Progenitor cell of endocrine pancreas (in vitro differentiated cells): ENCODE measurements around the gene DRAM1. TPM values are rescaled to one million over a fixed set of nuclear protein-coding genes. Genes with fewer than 3 reads are reported as not detected.
"Not testable (repeated sequence)": the region's sequence is repeated elsewhere in the genome, so short reads cannot be mapped to it uniquely, and the experiment has no call there.

Experiments used
- DNase-seq: peaks from one replicate; pipeline ENCODE4 v3.0.0; 2021; ENCODE audit warnings: low spot score; ENCODE audit not compliant: unreplicated experiment
- H3K27ac Mint-ChIP-seq: 2 replicates; pipeline ENCODE4 v1.8.0; 2021; ENCODE audit warnings: mild to moderate bottlenecking, moderate library complexity, mixed read lengths
- H3K27me3 Mint-ChIP-seq: 2 replicates; pipeline ENCODE4 v1.8.0; 2021; ENCODE audit warnings: mixed read lengths
- H3K36me3 Mint-ChIP-seq: 2 replicates; pipeline ENCODE4 v1.8.0; 2022; ENCODE audit warnings: mixed read lengths; ENCODE audit not compliant: insufficient read depth
- H3K4me1 Mint-ChIP-seq: 2 replicates; pipeline ENCODE4 v1.8.0; 2021; ENCODE audit warnings: low read depth, mixed read lengths
- H3K4me3 Mint-ChIP-seq: 2 replicates; pipeline ENCODE4 v1.8.0; 2021; ENCODE audit warnings: low read depth, mild to moderate bottlenecking, moderate library complexity, mixed read lengths
- H3K9me3 Mint-ChIP-seq: 2 replicates; pipeline ENCODE4 v1.8.0; 2021; ENCODE audit warnings: low read depth, mixed read lengths
- total RNA-seq: library from RNA; stranded (reverse); gene quantifications from 2 replicates; pipeline ENCODE4 v1.2.1, GENCODE V29; 2021
- TF ChIP-seq, protein P1 (sequence below): fragments of 200-600 bp; sonication (generic); IDR thresholded peaks from one replicate; pipeline ENCODE4 v1.5.0; 2021; ENCODE audit warnings: antibody characterized with exemption, mild to moderate bottlenecking; ENCODE audit not compliant: unreplicated experiment

The DRAM1 gene
- total RNA-seq, 1 donor from 2014 or later = 3.8 TPM

DNA sequence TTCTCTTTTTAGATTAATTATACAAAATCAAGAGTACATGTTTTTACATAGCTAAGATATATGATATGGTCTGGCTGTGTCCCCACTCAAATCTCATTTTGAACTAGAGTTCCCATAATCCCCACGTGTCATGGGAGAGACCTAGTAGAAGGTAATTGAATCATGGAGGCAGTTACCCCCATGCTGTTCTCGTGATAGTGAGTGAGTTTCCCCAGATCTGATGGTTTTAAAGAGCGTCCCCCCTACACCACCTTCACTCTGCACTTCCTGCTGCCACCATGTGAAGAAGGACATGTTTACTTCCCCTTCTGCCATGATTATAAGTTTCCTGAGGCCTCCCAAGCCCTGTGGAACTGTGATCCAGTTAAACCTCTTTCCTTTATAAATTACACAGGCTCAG lies 21.4 kb upstream of the DRAM1 start:
- Mint-ChIP-seq H3K36me3 (no peaks in the 10 kb centered on the region), H3K4me1 (peaks cover 8% of the 10 kb centered on the region), H3K27me3 (no peaks in the 10 kb centered on the region), H3K27ac (no peak overlapping the region), H3K9me3 (no peaks in the 10 kb centered on the region), H3K4me3 (no peak overlapping the region)
- DNase-seq = no peak
- TF ChIP-seq, protein P1, sequence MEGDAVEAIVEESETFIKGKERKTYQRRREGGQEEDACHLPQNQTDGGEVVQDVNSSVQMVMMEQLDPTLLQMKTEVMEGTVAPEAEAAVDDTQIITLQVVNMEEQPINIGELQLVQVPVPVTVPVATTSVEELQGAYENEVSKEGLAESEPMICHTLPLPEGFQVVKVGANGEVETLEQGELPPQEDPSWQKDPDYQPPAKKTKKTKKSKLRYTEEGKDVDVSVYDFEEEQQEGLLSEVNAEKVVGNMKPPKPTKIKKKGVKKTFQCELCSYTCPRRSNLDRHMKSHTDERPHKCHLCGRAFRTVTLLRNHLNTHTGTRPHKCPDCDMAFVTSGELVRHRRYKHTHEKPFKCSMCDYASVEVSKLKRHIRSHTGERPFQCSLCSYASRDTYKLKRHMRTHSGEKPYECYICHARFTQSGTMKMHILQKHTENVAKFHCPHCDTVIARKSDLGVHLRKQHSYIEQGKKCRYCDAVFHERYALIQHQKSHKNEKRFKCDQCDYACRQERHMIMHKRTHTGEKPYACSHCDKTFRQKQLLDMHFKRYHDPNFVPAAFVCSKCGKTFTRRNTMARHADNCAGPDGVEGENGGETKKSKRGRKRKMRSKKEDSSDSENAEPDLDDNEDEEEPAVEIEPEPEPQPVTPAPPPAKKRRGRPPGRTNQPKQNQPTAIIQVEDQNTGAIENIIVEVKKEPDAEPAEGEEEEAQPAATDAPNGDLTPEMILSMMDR = no peak

DNA sequence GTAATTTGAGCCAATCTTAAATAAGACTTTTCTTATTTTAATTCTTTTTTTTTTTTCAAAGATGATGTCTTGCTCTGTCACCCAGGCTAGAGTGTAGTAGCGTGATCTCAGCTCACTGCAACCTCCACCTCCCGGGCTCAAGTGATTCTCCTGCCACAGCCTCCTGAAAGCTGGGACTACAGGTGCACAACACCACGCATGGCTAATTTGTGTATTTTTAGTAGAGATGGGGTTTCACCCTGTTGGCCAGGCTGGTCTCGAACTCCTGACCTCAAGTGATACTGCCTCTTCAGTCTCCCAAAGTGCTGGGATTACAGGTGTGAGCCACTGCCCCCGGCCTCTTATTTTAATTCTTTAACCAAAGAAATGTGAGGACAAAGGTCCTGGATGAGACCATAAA lies 20.8 kb upstream of the DRAM1 start:
- not testable (repeated sequence) for H3K36me3 Mint-ChIP-seq, DNase-seq, H3K4me3 Mint-ChIP-seq, H3K27ac Mint-ChIP-seq, H3K9me3 Mint-ChIP-seq, H3K4me1 Mint-ChIP-seq, H3K27me3 Mint-ChIP-seq

DNA sequence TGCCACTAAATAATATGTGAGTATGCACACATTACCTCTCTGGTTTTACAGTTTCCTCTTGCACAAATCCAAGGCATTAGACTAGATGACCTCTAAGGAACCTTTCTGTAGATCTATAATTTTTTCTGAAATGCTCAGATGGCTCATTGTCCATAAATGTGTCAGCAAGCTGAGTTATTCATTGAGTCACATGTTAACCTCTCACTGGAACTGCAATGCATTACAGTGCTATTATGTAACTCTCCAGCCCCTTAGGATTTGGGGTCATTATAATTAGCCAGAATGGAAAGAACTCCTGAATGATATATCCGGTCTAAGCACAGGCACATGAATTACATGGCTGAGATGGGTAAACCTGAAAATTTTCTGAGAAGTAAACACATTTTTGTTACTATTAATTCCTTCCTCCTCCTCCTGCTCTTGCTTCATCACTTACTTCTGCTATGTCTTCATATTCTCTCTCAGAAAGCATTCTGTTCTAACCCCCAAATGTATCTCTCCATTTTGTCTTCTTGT lies 20.3 kb upstream of the DRAM1 start:
- H3K27me3 Mint-ChIP-seq = no peaks in the 10 kb centered on the region
- no peak overlapping the region for H3K4me3 Mint-ChIP-seq
- TF ChIP-seq, protein P1 = no peak
- no peak for DNase-seq
- no peak overlapping the region for H3K27ac Mint-ChIP-seq
- peaks cover 8% of the 10 kb centered on the region for H3K4me1 Mint-ChIP-seq
- H3K36me3 Mint-ChIP-seq = no peaks in the 10 kb centered on the region
- no peaks in the 10 kb centered on the region for H3K9me3 Mint-ChIP-seq

DNA sequence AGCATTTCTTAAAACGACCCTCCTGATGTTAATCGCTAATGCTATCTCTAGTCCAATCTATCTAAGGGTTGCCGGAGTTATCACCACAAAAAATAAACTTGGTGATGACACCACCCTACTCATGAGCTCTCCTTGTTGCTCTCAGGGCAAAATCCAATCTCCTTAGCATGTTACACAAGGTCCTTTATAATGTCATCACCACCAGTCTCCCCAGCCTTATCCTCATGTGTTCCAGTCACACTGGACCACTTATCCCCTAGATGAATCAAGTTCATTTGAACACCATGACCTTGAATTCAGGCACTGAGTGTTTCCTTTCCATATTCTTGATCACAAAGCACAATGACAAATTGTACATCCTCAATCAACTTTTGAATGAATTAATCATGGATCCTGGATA lies 19.0 kb upstream of the DRAM1 start:
- Mint-ChIP-seq H3K27ac (no peak overlapping the region), H3K27me3 (no peaks in the 10 kb centered on the region), H3K4me1 (peaks cover 8% of the 10 kb centered on the region), H3K9me3 (no peaks in the 10 kb centered on the region), H3K4me3 (no peak overlapping the region), H3K36me3 (no peaks in the 10 kb centered on the region)
- DNase-seq = no peak
- TF ChIP-seq, protein P1 = no peak

DNA sequence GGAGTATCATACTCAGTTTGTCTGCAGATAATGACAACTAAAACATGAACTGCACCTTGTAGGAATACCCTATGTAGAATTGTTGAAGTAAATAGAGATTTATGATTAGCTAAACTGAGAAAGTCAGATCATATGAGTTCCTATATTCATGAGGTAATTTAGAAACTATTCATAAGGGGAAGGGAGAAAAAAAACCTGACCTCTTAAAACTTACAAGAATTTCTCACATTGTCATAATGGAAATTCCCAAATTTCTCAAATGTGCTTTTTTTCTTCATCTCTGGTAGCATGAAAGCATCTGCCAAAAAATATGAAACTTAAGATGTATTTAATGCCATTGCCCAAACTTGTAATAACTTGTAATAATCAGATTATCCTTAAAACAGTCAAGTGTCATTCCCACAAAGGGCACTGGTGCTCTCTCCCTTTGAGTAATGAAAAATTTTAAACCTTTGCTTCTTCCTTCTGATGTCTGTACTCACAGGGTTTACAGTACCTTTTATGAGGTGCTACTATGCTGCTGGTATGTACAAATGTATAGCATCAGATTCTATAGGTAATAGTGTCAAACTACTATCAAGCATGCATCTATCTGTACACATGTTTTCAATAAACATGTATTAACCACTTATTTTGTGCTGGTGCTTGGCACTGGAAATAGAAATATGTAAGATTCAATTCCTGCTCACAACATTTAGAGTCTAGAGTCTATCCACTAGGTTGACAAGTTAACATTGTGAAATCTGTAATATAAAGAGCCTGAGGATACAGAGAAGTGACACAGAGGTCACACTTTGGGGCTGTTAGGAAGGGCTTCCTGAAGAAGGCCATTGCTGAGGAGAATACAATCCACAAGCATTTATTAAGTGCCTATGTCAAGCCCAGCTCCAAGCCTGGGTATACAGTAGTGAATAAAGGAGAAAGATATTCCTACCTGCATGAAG lies 17.4 kb upstream of the DRAM1 start:
- no peak for DNase-seq
- Mint-ChIP-seq H3K4me1 (peaks cover 6% of the 10 kb centered on the region), H3K27ac (no peak overlapping the region), H3K27me3 (peaks cover under 1% of the 10 kb centered on the region), H3K36me3 (no peaks in the 10 kb centered on the region), H3K9me3 (peaks cover 1% of the 10 kb centered on the region), H3K4me3 (no peak overlapping the region)
- TF ChIP-seq, protein P1 = no peak

DNA sequence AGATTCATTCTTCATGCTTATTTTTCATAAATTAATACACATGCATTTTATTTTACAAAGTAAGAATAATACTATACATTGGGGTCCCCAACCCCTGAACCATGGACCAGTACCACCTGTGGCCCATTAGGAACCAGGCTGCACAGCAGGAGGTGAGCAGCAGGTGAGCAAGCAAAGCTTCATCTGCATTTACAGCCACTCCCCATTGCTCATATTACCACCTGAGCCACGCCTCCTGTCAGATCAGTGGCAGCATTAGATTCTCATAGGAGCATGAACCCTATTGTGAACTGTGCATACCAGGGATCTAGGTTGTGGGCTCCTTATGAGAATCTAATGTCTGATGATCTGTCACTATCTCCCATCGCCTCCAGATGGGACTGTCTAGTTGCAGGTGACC lies 15.7 kb upstream of the DRAM1 start:
- not testable (repeated sequence) for H3K27ac Mint-ChIP-seq, H3K9me3 Mint-ChIP-seq, H3K36me3 Mint-ChIP-seq, H3K27me3 Mint-ChIP-seq, H3K4me1 Mint-ChIP-seq, H3K4me3 Mint-ChIP-seq, DNase-seq
